HG02884 (cell line): ENCODE data around the gene TBKBP1.

ENCODE experiments used
- ATAC-seq: cut with Tn5 transposase; IDR thresholded peaks from one replicate; pipeline ENCODE4 v1.9.1; 2021; ENCODE audit warnings: mild to moderate bottlenecking, moderate library complexity; ENCODE audit not compliant: unreplicated experiment

TBKBP1 gene

DNA sequence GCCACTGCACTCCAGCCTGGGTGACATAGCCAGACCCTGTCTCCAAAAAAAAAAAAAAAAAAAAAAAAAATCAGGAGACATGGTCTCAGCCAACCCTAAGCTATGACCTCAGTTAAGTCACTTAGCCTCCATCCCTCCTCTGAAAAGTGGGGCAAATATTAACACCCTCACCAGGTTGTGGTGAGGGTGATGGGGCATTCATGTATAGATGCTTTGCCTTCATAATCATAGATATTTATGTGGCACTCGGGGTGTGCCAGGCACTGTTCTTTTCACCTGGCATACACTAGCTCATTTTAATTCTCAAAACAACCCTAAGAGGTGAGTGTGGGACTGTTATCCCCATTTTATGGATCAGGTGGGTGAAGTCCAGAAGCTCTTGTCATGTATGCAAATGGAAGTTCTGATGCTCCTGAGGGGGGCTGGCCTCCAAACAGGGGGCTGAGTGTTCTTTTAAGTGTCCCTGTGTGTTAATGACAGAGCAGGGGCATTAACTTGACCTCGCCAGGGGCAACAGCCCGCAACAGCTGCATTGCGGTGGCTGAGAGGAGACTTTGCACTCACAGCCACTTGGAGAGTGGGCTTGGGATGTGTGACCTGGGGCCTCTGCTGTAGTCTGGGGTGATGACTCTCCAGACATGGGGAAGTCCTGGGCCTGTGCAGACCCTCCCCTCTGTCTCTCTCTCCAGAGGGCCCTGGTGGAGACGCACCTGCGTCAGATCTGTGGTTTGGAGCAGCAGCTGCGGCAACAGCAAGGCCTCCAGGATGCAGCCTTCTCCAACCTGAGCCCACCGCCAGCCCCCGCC is 4.1 kb downstream of the TBKBP1 start:
- no peak for ATAC-seq

DNA sequence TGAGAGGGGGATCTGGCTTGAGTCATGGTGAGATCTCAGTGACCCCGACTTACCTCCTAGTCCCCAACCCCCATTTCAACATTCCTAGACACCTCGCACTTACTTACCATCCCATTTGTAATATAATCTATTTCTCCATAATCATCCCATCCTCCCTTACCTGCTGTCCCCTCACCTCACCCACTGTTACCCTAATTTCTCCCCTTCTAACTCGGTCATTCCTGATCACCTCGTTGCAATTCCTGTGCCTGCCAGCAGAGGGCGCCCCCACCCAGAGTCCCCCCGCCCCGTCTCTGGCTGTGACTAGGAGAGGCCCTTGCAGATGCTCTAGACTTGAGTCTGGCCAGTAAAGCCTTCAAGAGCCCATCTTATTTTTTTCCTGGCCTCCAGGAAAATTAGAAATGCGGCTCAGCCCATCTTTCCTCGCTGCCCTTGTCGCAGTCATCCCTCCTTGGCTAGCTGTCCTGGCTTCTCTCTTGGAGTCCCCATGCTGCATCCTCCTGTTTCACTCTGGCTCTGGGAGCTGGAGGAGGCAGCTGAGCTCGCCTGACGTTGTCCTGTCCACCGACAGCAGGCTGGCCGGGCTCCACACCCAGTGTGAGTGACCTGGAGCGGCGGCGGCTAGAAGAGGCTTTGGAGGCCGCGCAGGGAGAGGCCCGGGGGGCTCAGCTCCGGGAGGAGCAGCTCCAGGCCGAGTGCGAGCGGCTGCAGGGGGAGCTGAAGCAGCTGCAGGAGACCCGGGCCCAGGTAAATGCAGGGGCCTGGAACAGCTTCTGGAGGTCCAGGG is 5.0 kb downstream of the TBKBP1 start:
- no peak for ATAC-seq

DNA sequence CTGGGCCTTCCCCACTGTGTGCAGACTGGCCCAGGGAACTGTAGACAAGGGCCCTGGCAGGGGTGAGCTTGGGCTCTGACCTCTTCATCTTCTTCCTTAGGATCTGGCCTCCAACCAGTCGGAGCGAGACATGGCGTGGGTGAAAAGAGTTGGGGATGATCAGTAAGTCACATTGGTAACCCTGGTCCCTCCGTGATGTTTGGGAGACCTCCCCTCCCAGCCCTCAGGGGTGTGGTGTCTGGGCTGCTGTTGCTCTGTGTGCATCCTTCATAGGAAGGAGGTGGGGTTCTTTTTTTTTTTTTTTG is 5.5 kb downstream of the TBKBP1 start:
- ATAC-seq: no peak

DNA sequence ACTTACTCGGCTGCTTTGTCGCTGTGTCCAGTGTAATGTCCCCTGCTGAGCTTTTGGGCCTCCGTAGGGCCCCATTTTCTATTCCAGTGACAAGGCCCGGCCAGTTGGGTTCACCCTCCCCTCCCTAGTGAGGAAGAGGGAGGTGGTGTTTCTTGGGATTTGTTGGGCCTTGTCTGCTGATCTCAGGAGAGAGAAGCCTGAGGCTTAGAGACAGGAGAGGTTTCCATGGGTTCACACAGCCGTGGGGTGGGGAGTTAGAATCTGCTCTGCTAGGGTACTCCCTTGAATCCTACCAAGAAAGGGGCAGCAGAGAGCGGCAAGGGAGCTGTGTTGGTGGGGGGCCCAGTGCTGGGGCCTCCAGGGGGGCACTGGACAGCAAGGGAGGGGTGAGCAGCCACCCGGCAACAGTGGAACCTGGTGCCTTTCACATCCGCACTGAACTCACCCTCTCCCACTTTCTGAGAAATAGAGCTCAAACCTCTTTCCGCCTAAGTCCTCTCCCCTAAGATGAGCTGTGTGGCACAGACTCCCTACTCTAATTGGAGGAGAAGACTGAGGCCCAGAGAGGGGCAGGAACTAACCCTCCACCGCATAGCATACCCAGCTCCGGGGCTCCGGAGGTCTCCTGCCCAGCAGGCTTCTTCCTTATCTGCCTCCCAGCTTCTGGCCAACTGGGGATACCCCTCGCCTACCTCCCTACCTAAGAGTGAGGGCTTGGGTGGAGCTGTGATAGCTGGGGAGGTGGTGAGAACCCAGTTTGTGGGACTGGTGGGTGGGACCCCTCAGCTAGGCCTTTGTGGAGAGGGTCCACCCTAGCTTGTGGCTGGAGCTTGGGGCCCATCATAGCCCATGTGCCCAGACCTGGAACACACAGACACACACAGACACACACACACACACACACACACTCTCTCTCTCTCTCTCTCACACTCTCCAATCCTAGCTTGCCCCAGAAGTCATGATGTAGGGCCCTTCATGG is 6.8 kb downstream of the TBKBP1 start:
- no peak for ATAC-seq

DNA sequence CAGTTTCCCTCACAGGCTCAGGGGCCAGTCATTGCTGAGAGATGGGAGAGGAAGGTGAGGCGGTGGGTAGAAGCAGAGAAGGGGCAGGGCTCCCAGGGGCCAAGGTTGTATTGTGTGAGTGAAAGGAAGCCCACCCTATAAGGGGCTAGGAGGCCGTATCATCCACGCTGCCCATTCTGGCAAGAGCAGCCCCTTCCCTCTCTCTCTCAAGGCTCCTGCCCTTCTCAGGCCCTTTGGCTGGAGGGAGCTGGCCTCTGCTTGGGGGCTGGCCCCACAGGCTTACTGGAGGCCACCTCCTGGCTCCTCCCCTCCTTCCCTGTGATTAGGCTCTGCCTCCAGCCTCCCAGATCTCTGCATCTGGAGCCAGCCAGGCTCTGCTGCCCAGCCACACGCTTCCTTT is 7.6 kb downstream of the TBKBP1 start:
- no peak for ATAC-seq

DNA sequence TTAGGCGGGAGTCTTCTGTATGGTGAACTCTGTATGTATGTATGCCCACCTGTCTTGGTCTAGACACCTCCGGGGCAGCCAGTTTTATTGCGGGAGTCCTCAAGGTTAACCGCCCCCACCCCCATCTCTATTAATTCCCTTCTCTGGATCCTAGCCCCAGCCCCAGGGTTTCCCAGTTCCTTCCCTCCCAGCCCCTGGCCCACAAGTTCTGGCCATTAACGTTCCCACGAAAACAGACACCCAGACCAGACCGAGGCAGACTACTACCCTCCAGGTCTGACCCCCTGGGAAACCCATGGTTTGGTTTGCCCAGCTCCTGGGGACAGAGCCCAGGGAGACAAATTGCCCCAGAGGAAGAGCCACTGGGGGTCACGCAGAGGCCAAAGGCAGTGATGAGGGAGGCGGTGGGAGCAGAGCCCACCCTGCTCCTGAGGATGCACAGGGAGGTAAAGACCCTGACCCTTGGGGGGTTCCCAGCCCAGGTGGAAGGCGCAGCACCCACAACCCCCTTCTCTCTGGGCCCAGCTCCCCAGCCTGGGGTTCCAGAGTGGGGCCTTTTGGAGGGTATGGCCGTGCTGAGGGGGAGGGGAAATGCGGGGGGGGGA is 8.5 kb downstream of the TBKBP1 start:
- no peak for ATAC-seq

DNA sequence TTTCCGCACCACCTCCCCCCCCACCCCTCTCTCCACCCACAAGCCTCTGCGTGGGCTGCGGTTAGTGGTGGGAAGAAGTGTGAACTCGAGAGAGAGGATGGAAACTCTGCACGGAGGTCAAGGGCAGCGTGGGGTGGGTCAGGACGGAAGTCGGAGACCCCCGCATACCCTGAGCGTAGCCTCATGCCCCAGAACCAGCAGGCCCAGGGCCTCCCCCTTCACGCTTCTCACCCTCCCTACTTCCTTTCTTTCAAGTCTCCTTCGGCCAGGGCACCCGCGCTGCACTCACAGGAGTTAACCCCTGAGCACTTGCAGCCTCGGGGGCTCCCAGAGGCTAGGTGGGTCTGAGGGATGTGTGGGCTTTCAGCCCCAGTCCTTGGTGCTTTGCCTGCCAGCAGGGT is 9.2 kb downstream of the TBKBP1 start:
- no peak for ATAC-seq

DNA sequence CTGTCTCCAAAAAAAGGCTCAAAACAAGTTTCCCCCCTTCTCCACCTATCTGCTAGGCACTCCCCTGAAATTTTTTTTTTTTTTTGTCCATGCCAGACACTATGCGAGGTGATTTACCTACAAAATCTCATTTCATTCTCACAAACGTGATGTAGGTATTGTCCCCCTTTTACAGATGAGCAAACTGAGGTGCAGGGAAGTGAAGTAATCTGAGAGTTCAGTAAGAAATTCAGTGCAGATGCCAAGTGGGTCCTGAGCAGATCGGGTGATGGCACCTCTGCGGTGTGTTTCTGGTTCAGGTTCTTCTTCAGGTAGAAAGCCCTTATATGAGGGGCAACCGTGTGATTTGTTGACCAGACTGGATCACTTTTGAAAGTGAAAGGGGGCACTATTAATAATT is 9.7 kb downstream of the TBKBP1 start:
- no peak for ATAC-seq

DNA sequence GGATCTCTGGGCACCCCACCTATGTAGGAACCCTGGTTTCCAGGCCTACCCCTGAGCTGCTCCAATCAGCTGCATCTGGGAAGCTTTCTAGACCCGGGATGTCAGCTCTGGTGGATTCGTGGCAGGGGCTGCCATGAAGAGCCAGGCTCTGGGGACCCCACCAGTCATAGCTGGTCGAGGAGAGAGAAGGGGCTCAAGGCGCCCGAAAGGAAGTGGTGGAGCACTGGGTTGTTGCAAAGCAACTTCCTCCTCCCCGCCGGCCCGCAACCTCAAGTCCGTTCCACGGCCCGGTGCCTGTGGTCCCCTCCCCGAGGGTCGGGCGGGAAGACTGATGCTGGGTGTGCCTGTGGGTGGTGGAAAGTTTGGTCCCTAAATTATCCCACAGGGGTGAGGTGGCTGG is 10.2 kb downstream of the TBKBP1 start:
- no peak for ATAC-seq

DNA sequence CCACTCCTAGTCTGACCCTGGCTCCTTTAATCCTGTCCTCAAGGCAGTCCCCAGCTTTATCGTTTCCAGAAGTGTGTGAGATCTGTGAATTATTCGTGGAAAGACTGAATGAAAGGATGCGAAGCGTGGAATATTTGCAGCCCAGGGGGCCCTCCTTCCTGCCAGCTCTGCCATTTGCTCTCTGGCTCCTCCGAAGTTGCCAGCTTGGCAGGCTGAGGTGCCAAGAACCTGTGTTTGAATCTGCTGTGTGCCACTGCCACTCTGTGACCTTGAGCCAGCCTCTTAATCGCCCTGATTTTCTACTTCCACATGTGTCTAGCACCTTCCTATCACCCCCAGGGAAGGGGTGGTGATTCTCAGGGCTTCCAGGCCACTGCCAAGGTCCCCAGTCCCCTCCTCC is 10.8 kb downstream of the TBKBP1 start:
- ATAC-seq: no peak

DNA sequence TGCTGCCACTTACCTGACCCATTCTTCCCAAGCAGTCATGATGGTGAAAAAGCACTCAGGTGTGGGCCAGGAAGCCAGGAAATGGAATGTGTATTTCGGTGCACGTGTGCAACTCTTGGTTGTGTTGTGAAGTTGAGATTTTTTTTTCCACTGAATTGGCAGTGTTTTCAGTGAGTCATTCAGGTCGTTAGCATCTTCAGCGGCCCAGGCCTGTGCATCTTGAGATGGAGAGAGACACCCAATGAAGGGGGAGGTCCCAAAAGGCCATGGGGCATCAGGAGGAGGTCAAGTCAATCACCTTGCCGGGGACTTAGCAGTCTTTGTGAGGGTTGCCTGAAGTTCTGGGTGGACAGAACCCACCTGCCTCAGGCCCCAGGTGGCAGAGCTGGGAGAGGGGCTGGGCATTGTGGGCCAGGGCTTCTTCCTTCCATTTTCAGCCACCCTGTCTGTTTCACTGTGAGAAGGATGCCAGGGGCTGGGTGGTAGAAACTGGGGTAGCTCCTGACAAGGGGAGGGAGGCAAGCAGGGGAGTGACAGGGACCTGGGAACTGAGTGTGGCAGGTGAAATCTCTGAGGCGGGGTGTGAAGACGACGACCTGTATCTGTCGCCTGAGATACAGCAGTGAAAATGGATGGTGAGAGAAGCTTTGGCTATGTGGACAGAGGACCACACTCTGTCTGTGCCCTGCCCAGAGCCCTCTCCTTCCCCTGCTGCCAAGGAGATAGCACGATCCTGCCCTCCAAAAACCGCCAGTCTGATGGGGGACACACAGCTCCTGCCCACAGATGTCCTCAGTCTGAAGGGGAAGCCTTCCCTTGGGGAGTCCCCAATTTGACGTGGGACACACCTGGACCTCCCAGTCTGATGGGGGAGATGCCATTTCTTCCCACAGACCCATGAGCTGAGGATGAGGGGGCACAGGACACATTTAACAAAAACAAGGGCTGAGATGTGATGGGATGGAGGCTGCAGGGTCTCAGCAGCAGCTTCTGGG is 11.9 kb downstream of the TBKBP1 start:
- no peak for ATAC-seq

DNA sequence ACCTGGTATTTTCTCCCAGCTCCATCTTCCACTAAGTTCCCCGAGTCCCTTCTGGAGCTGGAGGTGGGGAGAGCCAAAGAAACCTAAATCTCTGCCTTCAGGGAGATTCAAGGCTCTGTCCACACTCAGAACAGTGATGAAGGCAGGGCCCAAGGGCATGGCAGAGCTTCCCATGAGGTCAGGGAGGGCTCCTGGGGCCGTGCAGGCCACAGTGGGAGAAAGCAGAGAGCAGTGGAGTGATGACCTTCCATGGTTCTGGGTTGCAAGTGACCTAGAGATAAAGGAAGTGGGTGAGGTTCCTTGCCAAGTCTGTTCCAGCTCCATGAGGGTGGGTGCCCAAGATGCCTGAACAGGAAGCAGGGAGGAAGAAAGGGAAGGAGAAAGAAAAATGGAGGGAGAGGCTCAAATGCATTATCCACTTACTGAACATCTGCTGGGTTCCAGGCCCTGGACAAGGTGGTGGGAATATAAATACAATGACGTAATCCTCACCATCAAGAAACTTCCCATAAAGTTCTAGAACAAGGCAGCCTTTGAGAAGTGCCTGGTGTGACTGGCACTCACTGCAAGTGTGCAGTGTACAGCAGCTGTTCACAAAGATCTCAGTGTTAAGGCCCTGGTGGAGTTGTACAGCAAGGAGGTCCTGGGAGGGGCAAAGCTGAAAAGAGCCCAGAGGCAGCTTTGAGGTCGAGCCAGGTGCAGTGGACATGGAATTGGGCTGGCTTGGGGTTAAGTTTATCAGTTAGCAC is 13.3 kb downstream of the TBKBP1 start:
- no peak for ATAC-seq

DNA sequence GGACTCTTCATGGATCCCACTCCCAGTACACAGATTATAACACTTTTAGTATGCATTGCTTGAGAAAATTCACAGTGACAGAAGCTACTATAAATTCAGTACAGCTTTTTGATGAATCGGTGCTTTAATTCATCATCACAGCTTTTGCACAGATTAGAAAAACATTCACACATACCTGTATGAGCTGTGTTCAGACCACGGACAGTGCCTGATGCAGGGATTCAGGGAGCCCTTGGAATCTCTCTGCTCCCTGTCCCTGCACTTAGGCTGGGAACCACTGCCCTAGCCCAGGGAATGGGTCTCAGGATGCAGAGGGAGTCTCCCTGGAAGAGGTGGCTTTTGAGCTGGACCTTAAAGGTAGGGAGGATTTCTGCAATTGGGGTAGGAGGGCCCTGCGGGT is 13.9 kb downstream of the TBKBP1 start:
- no peak for ATAC-seq

DNA sequence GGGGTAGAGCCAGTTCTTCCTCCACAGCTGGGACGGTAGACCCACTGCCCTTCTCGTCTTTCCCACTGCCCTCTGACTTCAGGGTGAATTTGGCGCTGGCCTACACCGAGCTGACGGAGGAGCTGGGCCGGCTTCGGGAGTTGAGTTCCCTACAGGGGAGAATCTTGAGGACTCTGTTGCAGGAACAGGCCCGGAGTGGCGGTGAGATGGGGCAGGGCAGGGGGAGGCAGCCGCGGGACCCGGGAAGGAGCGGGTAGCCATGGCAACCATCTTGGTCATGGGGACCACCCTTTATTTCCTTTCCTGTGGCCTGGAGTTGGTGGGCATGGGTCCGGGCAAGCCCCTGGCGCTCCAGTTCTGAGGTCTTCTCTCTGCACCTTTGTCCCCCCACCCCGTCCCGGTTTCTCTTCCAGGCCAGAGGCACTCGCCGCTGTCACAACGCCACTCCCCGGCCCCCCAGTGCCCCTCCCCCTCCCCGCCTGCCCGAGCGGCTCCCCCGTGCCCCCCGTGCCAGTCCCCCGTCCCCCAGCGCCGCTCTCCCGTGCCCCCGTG is 14.4 kb downstream of the TBKBP1 start:
- ATAC-seq: no peak

DNA sequence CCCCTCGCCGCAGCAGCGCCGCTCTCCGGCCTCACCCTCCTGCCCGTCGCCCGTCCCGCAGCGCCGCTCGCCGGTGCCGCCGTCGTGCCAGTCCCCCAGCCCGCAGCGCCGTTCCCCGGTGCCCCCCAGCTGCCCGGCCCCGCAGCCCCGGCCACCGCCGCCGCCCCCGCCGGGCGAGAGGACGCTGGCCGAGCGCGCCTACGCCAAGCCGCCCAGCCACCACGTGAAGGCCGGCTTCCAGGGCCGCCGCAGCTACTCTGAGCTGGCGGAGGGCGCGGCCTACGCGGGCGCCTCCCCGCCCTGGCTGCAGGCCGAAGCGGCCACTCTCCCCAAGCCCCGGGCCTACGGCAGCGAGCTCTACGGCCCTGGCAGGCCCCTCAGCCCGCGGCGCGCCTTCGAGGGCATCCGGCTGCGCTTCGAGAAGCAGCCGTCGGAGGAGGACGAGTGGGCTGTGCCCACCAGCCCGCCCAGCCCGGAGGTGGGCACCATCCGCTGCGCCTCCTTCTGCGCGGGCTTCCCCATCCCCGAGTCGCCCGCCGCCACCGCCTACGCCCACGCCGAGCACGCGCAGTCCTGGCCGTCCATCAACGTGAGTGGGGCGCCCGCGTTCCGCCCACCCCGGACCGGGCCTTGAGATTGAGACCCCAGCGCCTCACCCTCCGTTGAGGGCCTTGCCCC is 15.0 kb downstream of the TBKBP1 start:
- no peak for ATAC-seq

DNA sequence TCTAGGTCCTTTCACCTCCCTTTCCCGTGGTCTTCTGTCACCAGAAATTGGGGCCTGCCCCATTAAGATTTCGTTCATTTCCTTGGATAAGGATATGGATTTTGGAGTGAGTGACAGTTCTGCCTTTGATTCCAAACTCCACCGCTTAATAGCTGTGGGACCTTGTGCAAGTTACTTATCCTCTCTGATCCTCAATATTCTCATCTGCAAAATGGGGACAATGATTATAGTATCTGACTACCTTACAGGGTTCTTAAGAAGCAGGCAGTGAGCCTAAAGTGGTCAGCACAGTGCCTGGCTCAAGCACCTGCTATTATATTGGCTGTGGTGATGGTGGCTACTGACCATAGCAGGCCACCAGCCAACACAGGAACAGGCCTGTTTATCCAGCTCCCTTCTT is 15.6 kb downstream of the TBKBP1 start:
- no peak for ATAC-seq

DNA sequence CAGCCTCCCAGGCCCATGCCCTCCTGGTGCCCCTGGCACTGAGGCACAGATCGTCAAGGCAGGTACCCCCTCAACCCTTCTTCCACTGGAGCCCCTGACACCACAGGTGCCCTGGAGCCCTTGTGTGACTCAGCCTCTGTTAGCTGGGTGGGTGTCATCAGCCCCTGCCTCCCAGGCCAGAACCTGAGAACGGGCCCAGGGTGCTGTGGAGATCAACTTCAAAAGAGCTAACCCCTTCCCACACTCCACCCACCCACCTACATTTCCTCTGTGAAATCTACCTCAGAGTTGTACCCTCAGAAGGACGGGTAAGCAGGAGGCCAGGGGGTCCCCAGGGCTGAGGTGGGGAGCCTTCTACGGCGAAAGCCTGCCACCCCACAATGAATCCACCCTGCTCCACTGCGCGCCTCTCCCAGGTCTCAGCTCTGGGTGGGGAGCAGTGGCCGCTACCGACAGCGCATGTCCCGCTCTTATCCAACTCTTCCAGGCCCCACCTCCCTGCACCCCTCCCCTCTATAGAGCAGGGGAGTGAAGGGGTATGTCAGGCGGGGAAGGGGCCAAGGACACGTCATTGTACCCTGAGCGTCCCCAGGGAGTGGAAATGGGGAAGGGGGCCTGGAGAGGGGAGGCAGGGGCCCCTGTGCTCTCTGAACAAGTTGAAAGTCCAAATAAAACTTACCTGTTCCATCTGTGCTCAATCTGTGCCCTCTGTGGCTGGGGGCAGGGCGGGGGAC is 17.6 kb downstream of the TBKBP1 start:
- no peak for ATAC-seq
